GM21528 (cell line): ENCODE results near the gene MDP1.

Experiments used
- ATAC-seq: cut with Tn5 transposase; IDR thresholded peaks from one replicate; pipeline ENCODE4 v1.9.1; 2021; ENCODE audit warnings: mild to moderate bottlenecking, moderate library complexity; ENCODE audit not compliant: unreplicated experiment, low FRiP score

The MDP1 gene

DNA sequence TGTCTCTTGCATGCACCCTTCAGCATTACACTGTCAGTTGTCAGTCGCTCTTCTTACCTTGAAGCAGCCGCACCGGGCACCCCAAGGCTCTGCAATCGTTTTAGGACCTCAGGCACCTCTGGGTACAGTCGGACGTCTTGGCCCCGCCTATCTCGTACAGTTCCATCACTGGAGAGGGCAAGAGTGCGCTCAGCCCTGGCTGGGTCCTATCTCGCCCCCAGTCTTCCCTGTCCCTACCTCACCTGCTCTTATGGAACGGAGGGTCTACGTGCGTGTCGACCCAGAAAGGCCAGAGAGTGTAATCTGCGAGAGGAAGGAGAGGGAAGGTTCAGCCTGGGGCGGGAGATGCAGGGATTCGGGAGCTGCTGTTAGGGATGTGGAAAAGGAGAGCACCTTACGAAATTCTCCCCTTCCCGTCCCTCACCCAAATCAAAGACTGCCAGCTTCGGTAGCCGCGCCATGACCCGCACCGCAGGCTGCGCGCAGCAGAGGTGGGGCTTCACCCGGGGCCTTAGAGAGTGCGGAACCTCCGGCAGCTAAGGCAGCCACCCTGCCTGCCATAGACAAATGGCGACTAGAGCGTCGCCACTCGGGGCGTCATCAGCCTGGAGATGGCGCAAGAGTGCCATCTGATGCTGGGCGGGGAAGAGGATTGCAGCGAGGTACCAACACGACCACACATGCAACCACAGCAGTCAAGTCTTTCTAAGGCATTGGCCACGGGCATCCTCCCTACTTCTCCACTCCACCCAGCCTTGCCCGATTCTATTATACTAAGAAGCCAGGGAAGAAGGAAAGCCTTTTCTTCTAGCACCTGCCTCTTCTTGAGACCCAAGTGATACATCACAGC, at the start of gene MDP1:
Gene MDP1, minus strand, starts transcription at position 572 of the 850 bp plus-strand sequence. Its CDS starts 111 bp downstream, at position 461.
- peak; percentile 62 for ATAC-seq

DNA sequence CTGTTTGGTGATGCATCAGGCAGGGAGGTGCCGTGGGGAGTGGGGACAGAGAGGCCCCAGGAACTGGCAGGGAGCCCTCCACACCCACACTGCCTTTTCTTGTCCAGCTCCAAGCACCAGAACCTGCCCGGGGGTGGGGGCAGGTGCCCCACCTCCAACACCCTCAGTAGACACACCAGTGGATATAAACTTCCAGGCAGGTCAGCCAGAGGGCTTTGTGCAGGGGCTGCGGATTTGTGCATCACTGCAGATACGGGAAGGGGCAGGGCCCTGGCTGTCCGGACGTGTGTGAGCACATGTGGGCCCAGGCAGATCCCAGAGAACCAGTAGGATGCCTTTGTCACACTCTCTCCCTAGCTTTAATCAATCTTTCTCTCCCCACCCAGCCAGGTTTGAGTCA, 48.4 kb upstream of the MDP1 start:
- ATAC-seq: no peak

DNA sequence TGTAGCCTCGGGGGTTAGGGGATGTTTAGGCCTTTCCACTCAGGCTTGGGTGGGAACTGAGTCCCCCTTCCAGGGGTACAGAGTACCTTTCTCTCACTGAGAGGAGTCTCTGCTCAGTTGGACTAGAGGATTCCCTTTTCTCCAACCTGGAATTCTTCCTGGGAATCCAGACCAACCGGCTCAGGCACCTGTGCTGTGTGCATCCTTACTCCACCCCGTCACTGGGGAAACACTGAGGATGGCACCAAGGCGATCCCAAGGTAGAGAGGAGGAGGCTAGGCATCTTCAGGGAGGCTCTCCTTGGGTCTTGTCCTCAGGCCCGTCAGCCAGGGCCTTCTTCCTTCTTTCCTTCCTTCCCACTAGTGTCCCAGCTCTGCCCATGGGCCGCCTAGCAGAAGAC, 48.0 kb upstream of the MDP1 start:
- no peak for ATAC-seq

DNA sequence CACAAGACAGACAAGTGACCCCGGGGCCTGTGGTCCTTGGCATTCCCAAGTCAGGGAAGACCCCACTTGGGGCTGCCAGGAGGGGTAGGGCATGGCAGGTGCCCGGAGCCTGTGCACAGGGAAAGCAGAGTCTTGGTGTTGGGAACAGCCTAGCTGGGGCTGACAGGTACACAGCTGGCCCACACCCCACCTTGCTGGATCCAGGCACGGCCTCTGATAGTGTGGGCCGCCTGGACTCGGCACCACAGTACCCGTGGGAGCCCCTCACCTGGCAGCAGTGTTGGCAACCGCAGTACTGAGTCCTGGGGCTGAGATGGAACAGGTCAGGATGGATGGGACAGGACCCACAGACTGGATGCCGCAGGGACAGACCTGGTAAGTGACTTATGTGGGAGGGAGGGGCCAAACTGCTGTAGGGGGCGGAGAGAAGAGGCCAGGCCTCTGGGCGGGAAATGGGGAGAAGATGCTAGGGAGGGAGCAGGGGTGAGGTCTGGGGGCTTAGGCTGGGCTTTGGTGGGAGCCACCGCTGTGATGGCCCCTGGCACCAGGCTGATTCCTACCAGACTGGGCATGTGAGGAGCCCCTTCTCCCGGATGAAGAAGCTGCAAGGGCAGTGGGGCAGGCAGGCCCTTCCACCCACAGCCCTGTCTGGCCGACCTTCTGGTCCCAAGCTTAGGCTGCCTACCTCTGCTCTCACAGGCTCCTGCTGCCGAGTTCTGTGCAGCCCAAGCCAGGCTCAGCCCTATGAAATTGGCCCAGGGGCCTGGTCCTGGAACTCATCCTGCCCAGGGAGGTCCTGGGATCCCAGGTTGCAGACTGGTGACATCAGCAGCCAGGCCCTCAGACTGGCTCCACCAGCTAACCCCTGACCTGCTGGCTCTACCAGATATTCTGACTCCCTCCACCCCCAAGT, 47.2 kb upstream of the MDP1 start, which contains the start of gene TGM1:
Gene TGM1, minus strand, starts transcription at position 357 of the 913 bp plus-strand sequence. CDS start 825 bp downstream, outside the sequence.
- no peak for ATAC-seq

DNA sequence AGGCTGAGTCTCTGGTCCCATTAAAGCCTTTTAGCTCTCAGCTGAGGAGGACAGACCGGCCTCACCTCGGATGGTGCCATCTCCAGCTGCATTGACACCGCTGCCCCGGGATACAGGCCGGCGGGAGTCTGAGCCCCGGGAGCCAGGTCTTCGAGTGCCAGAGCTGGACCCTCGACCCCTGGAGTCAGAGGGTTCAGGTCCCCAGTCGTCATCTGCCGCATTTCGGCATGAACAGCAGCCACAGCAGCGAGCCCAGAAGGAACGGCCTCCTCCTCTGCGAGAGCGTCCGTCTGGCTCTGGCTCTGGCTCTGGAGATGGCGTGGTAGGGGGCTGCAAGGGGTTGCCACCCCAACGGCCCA, 46.1 kb upstream of the MDP1 start:
- ATAC-seq: no peak

DNA sequence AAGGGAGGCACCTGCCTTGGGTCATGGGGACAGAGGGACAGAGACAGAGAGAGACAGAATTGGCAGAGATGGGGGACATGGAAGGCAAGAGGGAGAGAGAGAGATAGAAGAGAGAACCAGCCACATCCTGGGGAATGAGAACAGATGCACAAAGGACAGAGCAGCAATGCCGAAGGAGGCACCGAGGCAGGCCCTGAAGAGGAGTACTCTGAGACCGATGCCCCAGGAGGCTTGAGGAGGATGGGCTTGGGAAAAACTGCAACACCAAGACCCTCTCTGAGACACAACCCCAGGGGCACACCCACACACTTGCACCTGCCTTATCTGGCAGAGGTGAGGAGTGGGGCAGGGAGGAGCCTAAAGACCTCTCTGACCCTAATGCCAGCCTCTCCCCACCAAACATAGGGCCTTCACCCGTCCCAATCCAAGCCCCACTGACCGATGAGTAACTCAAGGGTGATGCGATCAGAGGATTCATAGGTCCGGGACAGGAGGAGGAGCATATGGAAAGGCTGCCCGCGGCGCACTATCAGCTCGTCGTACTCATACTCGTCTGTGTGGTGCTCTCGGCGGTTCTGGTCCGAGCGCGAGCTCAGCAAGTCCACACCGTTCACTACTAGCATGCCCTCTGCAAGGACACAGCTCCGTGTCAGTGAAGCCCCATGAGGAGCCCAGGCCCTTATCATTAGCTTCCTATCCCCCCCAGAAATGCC, 45.5 kb upstream of the MDP1 start:
- ATAC-seq: no peak

DNA sequence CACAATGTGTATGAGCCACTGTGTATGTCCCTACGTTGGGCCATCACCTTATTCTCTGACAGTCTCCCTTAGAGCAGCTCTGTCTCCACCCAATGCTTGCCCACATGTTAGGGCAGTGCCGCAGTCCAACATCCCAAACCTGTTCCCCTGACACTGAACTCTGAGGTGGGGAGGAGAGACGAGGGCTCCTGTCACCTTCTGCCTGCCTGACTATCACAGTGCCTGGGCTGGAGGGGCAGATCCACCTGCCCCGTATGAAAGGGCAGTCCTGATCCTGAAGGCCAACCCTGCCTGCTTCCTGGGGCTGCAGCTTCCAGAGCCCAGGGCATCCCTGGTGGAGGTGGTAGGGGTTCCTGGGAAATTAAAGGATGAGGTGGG, 44.9 kb upstream of the MDP1 start:
- ATAC-seq: no peak

DNA sequence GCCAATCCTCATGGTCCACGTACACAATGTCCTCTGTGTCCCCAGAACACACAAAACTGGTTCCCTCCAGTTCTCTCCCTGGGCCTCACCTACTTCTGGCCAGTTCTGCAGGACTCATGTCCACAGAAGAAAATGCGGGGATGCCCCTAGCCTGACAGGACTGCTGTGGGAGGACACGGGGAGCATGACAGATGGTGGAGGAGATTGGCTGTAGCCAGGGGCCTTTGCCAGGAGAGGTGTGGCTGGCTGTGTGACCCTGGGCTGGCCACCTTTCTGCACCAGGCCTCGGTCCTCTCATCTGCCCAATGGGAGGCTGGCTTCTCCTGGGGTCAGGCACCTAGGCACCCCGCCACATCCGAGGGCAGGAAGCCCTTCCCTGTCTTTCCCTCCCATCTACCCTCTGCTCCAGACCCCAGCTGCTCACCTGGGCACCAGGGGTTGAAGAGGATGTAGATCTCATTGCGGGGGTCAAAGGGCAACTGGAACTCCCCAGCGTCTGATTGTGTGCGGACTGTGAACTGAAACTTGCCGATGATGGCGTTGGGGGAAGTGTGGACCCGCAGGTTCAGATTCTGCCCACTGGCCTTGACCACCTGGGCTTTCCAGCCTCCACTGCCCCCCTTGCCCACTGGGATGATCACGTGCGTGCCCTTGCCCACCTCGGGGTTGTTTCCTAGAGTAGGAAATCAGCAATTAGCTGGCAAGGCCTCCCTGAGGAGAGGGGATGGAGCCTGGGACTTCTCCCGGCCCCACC, 44.3 kb upstream of the MDP1 start:
- ATAC-seq: no peak

DNA sequence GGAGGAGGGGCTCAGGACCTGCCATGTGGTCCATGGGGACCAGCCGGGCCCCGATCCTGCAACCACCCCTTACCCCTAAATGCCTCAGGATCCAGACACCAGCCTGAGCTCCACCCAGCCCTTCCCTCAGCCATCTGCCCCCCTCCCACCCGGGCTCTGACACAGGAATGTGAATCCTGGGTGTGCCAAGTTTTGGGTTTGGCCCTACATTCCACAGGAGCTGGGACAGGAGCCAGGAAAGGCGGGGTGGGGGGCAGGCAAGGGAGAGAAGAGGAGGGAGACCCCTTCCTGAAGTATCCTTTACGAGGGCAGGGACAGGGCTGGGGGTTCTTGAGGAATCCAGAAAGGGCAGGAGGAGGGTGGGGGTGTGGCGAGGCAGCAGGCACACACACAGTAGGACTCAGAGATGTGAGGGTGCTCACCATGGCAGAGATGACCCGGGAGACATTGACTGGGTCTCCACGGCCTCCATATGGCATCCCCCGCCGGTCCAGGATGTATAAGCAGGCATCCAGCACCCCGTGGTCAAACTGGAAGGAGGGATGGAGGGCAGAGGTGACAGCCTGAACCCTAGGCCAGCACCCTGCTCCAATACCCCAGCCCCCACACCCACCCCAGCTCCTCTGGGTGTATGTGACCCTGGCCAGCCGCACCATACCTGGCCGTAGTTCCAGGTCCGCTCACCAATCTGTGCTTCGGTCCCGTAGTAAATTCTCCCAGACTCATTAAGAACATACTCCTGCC, 43.6 kb upstream of the MDP1 start:
- ATAC-seq: no peak

DNA sequence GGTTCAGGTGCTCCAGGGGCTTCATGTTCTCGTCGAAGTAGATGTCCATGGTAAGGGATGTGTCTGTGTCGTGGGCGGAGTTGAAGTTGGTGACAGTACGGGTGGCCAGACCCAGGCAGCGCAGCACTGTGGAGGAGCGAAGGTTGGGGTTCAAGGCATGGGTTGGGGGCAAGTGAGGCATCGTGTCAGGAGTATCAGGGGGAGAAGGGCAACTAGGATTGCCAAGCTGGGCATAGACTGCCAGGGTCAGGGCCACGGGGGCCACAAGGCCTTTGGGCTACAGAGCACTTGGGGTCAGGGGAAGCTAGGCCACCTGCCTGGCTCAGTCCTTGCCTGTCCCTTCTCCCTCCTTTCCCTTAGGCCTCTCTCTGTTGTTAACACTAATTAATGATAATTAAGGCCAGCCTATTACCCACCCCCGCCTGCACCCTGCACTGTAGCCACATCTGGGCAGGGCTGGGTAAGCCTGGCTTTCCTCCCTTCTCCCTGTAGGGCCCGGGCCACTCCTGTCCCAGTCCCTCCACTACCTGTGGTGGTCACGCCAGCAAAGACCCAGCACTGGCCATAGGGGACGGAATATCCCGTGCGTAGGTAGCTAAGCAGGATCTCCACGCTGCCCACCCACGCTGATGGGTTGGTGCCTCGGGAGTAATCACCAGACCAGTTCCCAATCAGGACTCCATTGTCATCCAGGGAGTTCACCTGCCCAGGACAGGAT, 42.8 kb upstream of the MDP1 start:
- ATAC-seq: no peak

DNA sequence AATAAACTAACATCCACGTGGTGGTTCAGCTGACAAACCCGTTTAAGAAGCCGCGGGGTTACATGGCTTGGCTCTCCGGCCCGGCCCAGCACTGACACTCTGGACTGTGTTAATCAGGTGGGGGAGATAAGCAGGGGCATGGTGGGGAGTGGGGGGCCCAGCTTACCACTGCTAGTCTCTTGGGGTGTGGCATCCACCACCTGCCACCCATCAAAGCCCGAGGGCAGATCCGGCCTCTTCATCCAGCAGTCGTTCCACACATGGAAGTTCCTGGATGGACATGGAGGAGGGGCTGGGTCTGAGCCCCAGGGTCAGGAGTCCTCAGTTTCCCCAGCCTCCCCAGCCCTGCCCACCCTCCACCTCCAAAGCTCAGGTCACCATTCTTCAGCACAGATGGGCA, 42.3 kb upstream of the MDP1 start:
- ATAC-seq: no peak

DNA sequence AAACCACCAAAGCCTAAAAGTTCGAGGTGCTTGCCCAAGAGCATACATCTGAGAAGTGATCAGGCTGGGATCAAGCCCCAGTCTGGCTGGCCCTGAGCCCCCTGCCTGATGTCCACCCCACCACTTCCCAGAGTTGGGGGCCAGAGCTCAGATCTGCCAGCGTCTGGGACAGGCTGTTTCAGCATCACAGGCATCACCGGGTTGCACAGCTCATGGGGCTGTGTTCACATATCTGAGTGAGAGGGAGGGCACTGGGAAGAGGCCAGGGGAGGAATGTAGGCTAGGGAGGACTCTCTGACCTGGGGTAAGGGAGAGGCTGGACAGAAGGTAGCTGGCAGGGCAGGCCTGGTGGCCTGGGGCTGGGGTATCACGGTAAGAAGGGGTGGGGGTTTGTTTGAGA, 41.1 kb upstream of the MDP1 start:
- ATAC-seq: no peak

DNA sequence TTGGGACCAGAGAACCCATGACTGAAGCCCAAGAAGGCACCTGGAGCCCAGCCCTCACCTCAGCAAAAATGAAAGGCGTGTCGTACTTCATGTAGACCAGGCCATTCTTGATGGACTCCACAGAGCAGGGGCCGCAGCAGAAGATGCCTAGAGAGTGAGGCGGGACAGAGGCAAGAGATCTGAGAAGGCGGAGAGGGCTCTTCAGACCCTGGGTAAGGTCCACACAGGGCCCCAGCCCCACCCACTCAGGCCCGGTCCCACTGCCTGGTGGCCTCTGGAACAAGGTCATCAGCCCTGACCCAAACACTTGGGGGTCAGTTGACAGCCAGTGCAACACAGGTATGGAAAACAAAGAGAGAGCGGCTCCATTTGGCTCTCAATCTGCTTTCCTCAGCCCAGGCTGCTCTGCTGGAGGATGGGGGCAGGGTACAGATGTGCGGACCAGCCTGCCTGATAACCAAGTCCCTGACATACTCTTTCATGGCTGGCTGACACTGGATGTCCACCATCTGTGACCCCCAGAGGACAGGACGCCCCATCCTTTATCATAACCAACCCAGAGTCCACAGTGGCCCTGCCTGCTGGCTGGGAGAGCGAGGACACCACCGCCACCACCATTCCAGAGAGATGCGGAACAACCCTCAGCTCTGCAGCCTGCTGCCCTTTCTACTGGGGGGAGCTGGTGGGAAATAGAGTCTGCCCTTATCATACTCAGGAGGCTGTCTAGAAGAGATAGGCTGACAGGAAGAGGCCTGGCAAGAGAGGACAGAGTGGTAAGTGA, 40.3 kb upstream of the MDP1 start:
- no peak for ATAC-seq

DNA sequence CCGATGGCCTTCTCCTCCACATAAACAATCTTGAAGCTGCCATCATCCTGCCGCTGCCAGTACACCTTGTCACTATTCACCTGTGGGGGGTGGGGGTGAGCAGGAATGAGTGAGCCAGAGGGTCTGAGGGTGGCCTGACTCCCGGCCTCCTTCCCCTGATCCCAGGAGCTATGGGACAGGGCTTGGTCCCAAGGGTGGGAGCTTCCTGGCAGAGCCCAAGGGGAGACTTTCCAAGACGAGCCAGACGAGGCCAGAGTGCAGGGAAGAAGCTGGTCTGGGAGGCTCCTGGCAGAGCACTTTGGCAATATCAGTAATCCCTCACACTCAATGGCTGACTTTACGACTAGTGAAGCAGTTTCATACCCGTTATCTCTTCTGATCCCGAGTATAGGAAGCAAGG, 39.6 kb upstream of the MDP1 start:
- ATAC-seq: no peak

DNA sequence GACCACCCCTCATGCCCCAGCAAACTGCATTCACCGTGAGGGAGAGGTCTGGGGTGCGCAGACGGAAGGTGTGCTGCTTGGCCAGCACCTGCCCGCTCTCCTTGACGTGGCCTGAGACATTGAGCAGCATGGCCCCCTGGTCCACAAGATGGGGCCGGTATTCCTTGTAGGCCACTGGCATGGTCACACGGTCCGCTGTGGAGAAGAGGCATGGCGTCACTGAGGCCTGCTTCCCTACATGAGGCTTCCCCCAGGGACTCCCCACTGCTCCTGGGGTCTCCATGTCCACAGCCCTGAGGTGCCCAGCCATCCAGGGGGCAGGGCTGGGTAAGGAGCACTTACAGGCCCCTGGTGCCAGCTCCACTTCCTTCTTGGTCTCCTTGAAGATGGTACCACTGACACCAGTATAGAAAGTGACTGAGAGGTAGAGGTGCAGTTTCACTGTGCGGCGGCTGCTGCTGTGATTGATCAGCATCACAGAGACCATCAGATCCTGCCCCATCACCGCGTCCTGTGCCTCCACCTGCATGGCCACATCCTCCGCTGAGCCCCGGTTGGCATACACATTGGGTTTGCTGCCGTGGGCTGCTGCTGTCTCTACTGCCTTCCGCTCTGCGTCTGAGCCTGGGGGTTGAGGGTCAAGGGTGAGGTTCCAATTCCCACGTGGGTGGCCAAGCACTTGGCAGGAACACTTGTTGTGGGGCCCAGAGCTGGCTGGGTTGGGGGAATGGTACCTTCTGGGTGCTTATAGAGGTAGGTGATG, 38.9 kb upstream of the MDP1 start:
- no peak for ATAC-seq

DNA sequence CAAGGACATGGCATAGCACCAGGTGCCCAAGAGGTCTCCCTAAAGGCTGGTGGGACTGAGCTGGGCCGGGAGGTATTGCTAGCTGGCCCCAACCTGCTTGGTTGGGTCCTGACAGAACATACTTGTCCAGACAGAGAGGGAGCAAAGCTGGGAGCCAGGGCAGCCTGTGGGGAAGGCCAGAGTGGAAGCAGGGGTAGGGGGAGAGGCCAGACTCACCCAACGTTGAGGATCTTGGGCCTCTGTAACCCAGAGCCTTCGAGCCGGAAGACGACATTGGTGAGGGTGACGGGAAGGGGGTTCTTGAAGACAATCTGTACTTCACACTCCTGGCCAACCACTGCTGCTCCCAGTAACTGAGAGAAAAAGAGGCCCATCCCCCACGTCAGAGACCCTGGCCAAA, 38.1 kb upstream of the MDP1 start:
- ATAC-seq: no peak
